HTR-8/SVneo (cell line): ENCODE measurements around the gene MAB21L4.

Experiments
- DNase-seq: peaks from one replicate; pipeline ENCODE4 v3.0.0; 2011; ENCODE audit warnings: low spot score, mixed read lengths; ENCODE audit not compliant: insufficient read length
- FAIRE-seq: peaks from 2 replicates; lab custom pipeline; 2011; peaks lifted over from hg19 to GRCh38; lab: Jason Lieb, UNC

MAB21L4 gene

GRCh38 chr2:240895656-240896388 is at the start of gene MAB21L4:
TSS of gene MAB21L4 (minus strand) at chr2:240896156. CDS start at chr2:240895997, 159 bp downstream.
- FAIRE-seq (no peak), DNase-seq (no peak)

GRCh38 chr2:240936106-240936505 is 40.1 kb upstream of the MAB21L4 start:
- no peak for FAIRE-seq

GRCh38 chr2:240935103-240935876 is 39.3 kb upstream of the MAB21L4 start:
- DNase-seq (no peak), FAIRE-seq (no peak)

More at GRCh38 chr2:240936106-240936505, 40.1 kb upstream of the MAB21L4 start:
- DNase-seq, result no peak

- DNase-seq, result no peak
- FAIRE-seq, result no peak
Measured at GRCh38 chr2:240934701-240935102, 38.7 kb upstream of the MAB21L4 start.

GRCh38 chr2:240933966-240934700 is 38.2 kb upstream of the MAB21L4 start:
- no peak for FAIRE-seq
- no peak for DNase-seq

- FAIRE-seq (no peak), DNase-seq (no peak)
Measured at GRCh38 chr2:240933048-240933965, 37.4 kb upstream of the MAB21L4 start.

- DNase-seq, result no peak
- no peak for FAIRE-seq
Measured at GRCh38 chr2:240932724-240933047, 36.7 kb upstream of the MAB21L4 start.

- FAIRE-seq (no peak), DNase-seq (no peak)
Measured at GRCh38 chr2:240932001-240932723, 36.2 kb upstream of the MAB21L4 start.

- DNase-seq, result no peak
- FAIRE-seq, result no peak
Measured at GRCh38 chr2:240931319-240931949, 35.5 kb upstream of the MAB21L4 start.

- DNase-seq (no peak), FAIRE-seq (no peak)
Measured at GRCh38 chr2:240930631-240931318, 34.8 kb upstream of the MAB21L4 start.

GRCh38 chr2:240930096-240930630 is 34.2 kb upstream of the MAB21L4 start:
- no peak for DNase-seq
- no peak for FAIRE-seq

GRCh38 chr2:240929364-240930095 is 33.6 kb upstream of the MAB21L4 start:
- FAIRE-seq, result no peak
- no peak for DNase-seq

- FAIRE-seq, result no peak
- no peak for DNase-seq
Measured at GRCh38 chr2:240928476-240929363, 32.8 kb upstream of the MAB21L4 start.

- no peak for FAIRE-seq
Measured at GRCh38 chr2:240927390-240927781, 31.4 kb upstream of the MAB21L4 start.

GRCh38 chr2:240926516-240927389 is 30.8 kb upstream of the MAB21L4 start:
- FAIRE-seq, result no peak

More at GRCh38 chr2:240927390-240927781, 31.4 kb upstream of the MAB21L4 start:
- no peak for DNase-seq

More at GRCh38 chr2:240926516-240927389, 30.8 kb upstream of the MAB21L4 start:
- DNase-seq, result no peak
